MCF 10A (cell line): ENCODE measurements around the gene PSMD10. TPM values are rescaled to one million over a fixed set of nuclear protein-coding genes. Genes with fewer than 3 reads are reported as not detected.
A peak's percentile ranks its signal among the peaks of the same experiment; 100 is the strongest.

ENCODE experiments used
- BruUV-seq: library from RNA; stranded (reverse); fragments of 400-500 nt; replicated peaks from 2 replicates; lab custom pipeline; 2021; lab: Mats Ljungman, UMichigan
- CTCF ChIA-PET: fragments of 300-600 bp; sonication (Branson Sonifier 250); formaldehyde crosslinking; extraction: SDS; loops from one replicate; lab custom pipeline; 2021; ENCODE audit warnings: antibody characterized with exemption, inconsistent platforms; lab: Yijun Ruan, JAX
- POLR2A ChIA-PET: fragments of 300-600, 350-650 bp; sonication (Branson Sonifier 250); formaldehyde crosslinking; extraction: SDS; loops from one replicate; lab custom pipeline; 2020; ENCODE audit warnings: antibody characterized with exemption, inconsistent platforms; lab: Yijun Ruan, JAX
- DNase-seq: peaks from one replicate; pipeline ENCODE4 v3.0.0-alpha.2; 2018; ENCODE audit not compliant: unreplicated experiment
- H3K27ac Mint-ChIP-seq: one replicate; pipeline ENCODE4 v1.8.0; 2022; ENCODE audit warnings: mild to moderate bottlenecking, low read depth, mixed read lengths; ENCODE audit not compliant: unreplicated experiment
- H3K27me3 Mint-ChIP-seq: one replicate; pipeline ENCODE4 v1.8.0; 2022; ENCODE audit warnings: mixed read lengths; ENCODE audit not compliant: insufficient read depth, unreplicated experiment
- H3K36me3 Mint-ChIP-seq: one replicate; pipeline ENCODE4 v1.8.0; 2022; ENCODE audit warnings: mild to moderate bottlenecking, moderate library complexity, mixed read lengths; ENCODE audit not compliant: insufficient read depth, unreplicated experiment
- H3K4me1 Mint-ChIP-seq: one replicate; pipeline ENCODE4 v1.8.0; 2022; ENCODE audit warnings: mixed read lengths; ENCODE audit not compliant: insufficient read depth, unreplicated experiment
- H3K4me3 Mint-ChIP-seq: one replicate; pipeline ENCODE4 v1.8.0; 2022; ENCODE audit warnings: mild to moderate bottlenecking, moderate library complexity, mixed read lengths; ENCODE audit not compliant: unreplicated experiment
- H3K9me3 Mint-ChIP-seq: one replicate; pipeline ENCODE4 v1.8.0; 2022; ENCODE audit warnings: mixed read lengths; ENCODE audit not compliant: unreplicated experiment
- intact Hi-C: fragments of 100-400 bp; cut with micrococcal nuclease; formaldehyde crosslinking; loops from 2 replicates; pipeline ENCODE4 v1.14.1; 2022
- total RNA-seq: library from RNA; stranded (reverse); gene quantifications from 2 replicates; pipeline ENCODE4 v1.2.3, GENCODE V29; 2022
- TF ChIP-seq, protein P1 (sequence below): fragments of 200-600 bp; IDR thresholded peaks from one replicate; pipeline ENCODE4 v1.8.0; 2022; ENCODE audit warnings: antibody characterized with exemption, mild to moderate bottlenecking; ENCODE audit not compliant: unreplicated experiment

Gene PSMD10
- total RNA-seq, 1 experiment from 2014 or later = 52.6 TPM

DNA sequence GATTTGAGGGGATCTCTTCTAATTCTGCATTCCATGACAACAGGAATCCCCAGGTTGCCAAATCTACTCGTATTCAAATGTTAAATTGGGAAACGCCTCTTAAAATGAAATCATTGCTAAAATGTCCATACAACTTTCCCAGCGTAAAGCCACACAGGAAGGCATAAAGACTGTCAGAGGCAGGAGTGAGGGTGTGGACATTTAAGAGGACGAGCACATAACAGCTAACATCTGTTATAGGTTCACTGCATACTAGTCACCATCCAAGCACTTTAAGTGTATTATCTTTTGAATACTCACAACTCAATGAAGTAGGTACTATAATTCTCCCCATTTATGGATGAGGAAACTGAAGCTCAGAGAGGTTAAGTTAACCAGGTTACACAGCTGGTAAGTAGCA, 35.8 kb upstream of the PSMD10 start:
- H3K4me1 Mint-ChIP-seq = peaks cover 7% of the 10 kb centered on the region
- ChIA-PET POLR2A (interaction anchor here (1.2 kb wide), 1 partner anchor 38 kb away, joined by 3 read pairs; no protein-coding TSS in a partner anchor), CTCF (interaction anchor here (0.6 to 1.5 kb wide), 3 partner anchors 10 to 439 kb away, joined by 3 to 4 read pairs (median 3); no protein-coding TSS in a partner anchor)
- no TSS peak for BruUV-seq
- intact Hi-C loops = no loop called here
- TF ChIP-seq, protein P1, sequence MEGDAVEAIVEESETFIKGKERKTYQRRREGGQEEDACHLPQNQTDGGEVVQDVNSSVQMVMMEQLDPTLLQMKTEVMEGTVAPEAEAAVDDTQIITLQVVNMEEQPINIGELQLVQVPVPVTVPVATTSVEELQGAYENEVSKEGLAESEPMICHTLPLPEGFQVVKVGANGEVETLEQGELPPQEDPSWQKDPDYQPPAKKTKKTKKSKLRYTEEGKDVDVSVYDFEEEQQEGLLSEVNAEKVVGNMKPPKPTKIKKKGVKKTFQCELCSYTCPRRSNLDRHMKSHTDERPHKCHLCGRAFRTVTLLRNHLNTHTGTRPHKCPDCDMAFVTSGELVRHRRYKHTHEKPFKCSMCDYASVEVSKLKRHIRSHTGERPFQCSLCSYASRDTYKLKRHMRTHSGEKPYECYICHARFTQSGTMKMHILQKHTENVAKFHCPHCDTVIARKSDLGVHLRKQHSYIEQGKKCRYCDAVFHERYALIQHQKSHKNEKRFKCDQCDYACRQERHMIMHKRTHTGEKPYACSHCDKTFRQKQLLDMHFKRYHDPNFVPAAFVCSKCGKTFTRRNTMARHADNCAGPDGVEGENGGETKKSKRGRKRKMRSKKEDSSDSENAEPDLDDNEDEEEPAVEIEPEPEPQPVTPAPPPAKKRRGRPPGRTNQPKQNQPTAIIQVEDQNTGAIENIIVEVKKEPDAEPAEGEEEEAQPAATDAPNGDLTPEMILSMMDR = no peak
- no peak overlapping the region for H3K4me3 Mint-ChIP-seq
- H3K36me3 Mint-ChIP-seq = peaks cover 11% of the 10 kb centered on the region
- DNase-seq = no peak
- no peak overlapping the region for H3K27ac Mint-ChIP-seq
- H3K9me3 Mint-ChIP-seq = no peaks in the 10 kb centered on the region
- H3K27me3 Mint-ChIP-seq = peaks cover 53% of the 10 kb centered on the region

DNA sequence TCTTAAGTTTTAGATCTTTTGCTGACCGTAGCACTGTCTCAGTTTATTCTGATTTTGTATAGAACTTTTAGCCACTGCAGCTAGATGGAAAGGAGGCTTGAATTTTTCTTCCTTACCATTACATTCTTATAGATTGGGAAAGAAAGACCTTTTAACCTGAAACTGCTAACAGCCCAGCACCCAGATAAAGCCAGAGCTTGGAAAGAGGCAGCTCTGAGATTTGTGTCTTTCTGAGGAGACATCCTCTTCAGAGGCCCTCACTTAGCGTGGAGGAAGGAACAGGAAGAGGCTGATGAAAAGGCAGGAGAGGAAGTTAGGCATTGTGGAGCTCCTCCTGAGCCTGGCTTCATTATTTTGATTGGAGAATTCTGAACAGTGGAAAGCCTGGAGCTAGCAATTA, 35.3 kb upstream of the PSMD10 start:
- no peak overlapping the region for H3K27ac Mint-ChIP-seq
- no peak for DNase-seq
- TF ChIP-seq, protein P1 = no peak
- CTCF ChIA-PET = interaction anchor here (0.7 to 1.5 kb wide), 3 partner anchors 10 to 36 kb away, joined by 3 to 4 read pairs (median 3); no protein-coding TSS in a partner anchor
- H3K9me3 Mint-ChIP-seq = no peaks in the 10 kb centered on the region
- H3K4me1 Mint-ChIP-seq = peaks cover 7% of the 10 kb centered on the region
- peaks cover 58% of the 10 kb centered on the region for H3K27me3 Mint-ChIP-seq
- POLR2A ChIA-PET = interaction anchor here (1.2 kb wide), 1 partner anchor 38 kb away, joined by 3 read pairs; no protein-coding TSS in a partner anchor
- H3K4me3 Mint-ChIP-seq = no peak overlapping the region
- intact Hi-C loops = no loop called here
- no TSS peak for BruUV-seq
- H3K36me3 Mint-ChIP-seq = peaks cover 11% of the 10 kb centered on the region

DNA sequence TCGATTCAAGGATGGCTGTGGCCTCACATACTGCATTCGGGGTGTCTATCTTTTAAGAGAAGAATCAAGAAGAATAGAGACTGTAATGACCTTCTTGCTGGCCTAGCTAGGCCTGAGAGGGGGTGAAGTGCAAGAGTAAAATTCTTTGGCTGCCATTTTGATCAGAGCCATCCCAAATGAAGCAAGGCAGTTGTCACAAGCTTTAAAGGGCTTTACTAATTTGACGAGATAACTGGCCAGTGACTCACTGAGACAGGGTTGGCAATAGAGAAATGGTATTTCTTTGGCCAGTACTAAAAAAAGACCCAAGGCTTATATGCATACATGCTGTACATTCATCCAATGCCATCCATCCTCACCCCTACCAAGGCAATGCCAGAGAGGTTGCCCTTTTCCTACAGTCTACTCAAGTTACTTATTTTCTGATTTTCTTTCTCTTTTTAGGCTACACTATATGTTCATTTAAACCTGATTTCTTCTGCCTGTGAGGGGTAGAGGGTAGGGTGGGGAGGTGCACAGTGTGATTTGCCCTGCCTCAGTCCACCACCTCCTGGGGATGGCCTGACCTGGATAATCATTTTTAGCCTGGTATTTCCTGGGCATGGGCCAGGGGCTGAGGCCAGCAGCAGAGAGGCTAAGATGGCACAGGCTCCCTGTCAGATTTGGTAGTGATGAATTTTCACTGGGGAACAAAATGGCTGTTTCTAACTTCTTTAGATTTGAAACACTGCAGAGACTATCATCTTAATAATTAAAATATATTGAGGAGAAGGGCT, 32.4 kb upstream of the PSMD10 start:
- POLR2A ChIA-PET = interaction anchor here (0.6 to 4.5 kb wide), 5 partner anchors 13 to 1572 kb away, joined by 3 to 61 read pairs (median 4); partner anchors contain the start of genes ATG4A and PSMD10

More for the DNA sequence above, 32.4 kb upstream of the PSMD10 start:
- TF ChIP-seq, protein P1 = no peak
- Mint-ChIP-seq H3K4me3 (no peak overlapping the region), H3K9me3 (no peaks in the 10 kb centered on the region), H3K27me3 (peaks cover 87% of the 10 kb centered on the region), H3K27ac (peak overlapping the region; percentile 92), H3K4me1 (peaks cover 17% of the 10 kb centered on the region), H3K36me3 (peaks cover 11% of the 10 kb centered on the region)
- BruUV-seq = no TSS peak
- intact Hi-C loops = no loop called here
- CTCF ChIA-PET = interaction anchor here (0.7 to 2.7 kb wide), 3 partner anchors 16 to 101 kb away, joined by 3 to 9 read pairs (median 3); no protein-coding TSS in a partner anchor
- no peak for DNase-seq
